ENCODE measurements around the gene HMSD.
"Not testable (repeated sequence)": the region's sequence is repeated elsewhere in the genome, so short reads cannot be mapped to it uniquely, and the experiment has no call there.

HMSD gene

DNA sequence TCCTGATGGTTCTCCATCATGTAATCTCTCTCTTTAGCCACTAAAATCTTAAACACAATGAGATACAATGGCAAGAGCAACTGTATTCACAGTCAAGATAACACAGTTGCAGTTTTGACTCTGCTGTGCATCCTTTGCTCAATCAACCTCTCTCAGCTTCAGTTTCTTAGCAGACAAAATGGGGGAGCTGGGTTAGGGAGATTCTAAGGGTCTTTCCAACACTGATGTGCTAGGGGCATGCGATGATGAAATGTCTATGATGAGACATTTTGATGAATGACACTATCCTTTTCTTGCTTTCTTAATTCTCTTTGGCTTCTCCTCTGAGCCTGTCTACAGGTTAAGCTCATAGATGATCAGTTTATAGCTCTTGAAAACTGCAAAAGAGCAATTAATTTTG lies 40.2 kb upstream of the HMSD start:
- TF ChIP-seq, protein P1, sequence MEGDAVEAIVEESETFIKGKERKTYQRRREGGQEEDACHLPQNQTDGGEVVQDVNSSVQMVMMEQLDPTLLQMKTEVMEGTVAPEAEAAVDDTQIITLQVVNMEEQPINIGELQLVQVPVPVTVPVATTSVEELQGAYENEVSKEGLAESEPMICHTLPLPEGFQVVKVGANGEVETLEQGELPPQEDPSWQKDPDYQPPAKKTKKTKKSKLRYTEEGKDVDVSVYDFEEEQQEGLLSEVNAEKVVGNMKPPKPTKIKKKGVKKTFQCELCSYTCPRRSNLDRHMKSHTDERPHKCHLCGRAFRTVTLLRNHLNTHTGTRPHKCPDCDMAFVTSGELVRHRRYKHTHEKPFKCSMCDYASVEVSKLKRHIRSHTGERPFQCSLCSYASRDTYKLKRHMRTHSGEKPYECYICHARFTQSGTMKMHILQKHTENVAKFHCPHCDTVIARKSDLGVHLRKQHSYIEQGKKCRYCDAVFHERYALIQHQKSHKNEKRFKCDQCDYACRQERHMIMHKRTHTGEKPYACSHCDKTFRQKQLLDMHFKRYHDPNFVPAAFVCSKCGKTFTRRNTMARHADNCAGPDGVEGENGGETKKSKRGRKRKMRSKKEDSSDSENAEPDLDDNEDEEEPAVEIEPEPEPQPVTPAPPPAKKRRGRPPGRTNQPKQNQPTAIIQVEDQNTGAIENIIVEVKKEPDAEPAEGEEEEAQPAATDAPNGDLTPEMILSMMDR (IDR thresholded peaks at IDR 0.05; ENCODE audit: borderline replicate concordance, control extremely low read depth, extremely low read depth, insufficient read depth, missing control alignments) = no peak
- in situ Hi-C loops (cut with MboI; ENCODE audit: low sequenced_read_pairs, unreplicated experiment) = no loop called here
- no peak for DNase-seq (ENCODE audit: low spot score)

DNA sequence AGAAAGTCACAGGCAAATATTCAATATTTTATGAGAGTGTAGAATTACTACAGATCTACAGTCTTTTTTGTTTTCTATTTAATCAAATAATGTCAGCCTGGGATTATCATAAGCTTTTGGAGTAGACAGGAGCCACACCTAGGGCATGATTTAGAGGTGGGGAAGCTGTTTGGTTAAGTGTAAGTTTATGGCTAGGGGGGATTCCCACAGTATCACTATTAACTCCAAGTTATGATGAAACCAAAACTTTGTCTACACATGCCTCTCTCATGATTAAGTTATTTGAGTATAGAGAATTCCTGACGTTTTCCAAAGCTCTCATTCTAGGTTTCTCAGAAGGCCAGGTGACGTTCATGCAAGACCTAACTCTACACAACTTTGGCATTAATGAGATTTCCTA lies 39.2 kb upstream of the HMSD start:
- in situ Hi-C loops (cut with MboI; ENCODE audit: low sequenced_read_pairs, unreplicated experiment) = no loop called here
- TF ChIP-seq, protein P1 (IDR thresholded peaks at IDR 0.05; ENCODE audit: borderline replicate concordance, control extremely low read depth, extremely low read depth, insufficient read depth, missing control alignments) = no peak
- no peak for DNase-seq (ENCODE audit: low spot score)

DNA sequence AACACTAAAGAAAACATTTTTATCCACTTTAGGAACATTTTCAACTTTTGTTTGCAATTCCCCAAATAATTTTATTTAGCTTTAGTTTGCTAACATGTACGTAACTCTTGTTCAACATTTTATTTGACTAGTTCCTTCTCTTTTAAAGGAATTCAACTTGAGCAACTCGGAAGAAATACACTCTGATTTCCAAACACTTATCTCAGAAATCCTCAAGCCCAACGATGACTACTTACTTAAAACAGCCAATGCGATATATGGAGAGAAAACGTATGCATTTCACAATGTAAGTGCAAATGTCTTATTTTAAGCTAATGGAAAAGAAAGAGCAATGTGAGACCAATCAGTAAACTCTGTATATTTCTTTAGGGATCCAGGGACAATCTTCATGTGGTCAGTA lies 31.3 kb upstream of the HMSD start:
- TF ChIP-seq, protein P1 (IDR thresholded peaks at IDR 0.05; ENCODE audit: borderline replicate concordance, control extremely low read depth, extremely low read depth, insufficient read depth, missing control alignments) = no peak
- no peak for DNase-seq (ENCODE audit: low spot score)
- in situ Hi-C loops (cut with MboI; ENCODE audit: low sequenced_read_pairs, unreplicated experiment) = no loop called here

DNA sequence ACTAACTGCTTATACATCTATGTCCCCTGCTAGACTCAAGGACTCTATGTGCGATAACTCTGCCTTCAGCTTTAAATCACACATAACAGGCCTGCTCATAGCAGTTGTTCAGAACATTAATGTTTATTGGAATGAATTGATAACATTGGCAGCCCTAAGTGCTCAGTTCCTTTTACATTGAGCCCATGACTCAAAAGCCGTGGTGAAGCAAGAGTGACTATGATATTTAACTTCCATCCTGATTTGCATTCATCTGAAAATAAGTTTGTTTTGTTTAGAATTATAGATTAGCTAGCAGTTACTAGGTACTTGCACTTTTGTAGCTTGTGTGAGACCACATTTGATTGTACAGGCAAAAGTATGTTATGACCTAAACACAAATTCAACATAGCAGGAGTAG lies 27.1 kb upstream of the HMSD start:
- in situ Hi-C loops (cut with MboI; ENCODE audit: low sequenced_read_pairs, unreplicated experiment) = no loop called here
- no peak for DNase-seq (ENCODE audit: low spot score)
- TF ChIP-seq, protein P1 (IDR thresholded peaks at IDR 0.05; ENCODE audit: borderline replicate concordance, control extremely low read depth, extremely low read depth, insufficient read depth, missing control alignments) = no peak

DNA sequence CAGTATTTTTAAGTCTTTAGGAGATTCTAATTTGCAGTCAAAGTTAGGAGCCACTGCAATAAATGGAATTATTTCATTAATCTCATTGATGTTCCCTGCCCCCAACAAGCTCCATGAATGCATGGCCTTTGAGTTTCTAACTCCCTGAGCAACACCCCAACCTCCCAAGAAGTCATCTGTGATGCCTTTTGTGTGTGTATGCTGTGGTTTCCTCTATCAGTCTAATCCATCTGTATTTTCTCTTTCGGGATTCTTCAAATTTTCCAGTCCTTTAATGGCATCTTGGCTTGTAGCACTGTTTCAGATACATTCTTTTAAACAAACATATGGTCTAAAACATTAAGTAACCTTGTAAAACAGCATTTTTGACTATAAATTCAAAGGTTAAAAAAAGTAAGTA lies 24.6 kb upstream of the HMSD start:
- TF ChIP-seq, protein P1 (IDR thresholded peaks at IDR 0.05; ENCODE audit: borderline replicate concordance, control extremely low read depth, extremely low read depth, insufficient read depth, missing control alignments) = no peak
- DNase-seq (ENCODE audit: low spot score) = no peak

DNA sequence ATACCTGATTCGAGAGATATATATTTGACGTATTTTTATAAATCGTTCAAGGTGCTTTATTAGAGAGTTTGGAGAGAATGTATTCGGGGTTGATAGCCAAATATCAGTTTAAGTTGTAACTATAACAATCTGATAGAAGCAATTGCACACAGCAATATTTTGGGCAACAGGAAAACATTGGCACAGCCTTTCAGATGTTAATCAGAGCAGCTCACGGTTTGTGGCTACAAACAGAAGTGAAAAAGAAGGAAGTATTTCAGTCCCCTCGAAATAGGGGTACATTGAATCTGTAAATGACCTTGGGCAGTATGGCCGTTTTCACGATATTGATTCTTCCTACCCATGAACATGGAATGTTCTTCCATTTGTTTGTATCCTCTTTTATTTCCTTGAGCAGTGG lies 20.8 kb upstream of the HMSD start:
- no peak for DNase-seq (ENCODE audit: low spot score)
- TF ChIP-seq, protein P1 (IDR thresholded peaks at IDR 0.05; ENCODE audit: borderline replicate concordance, control extremely low read depth, extremely low read depth, insufficient read depth, missing control alignments) = no peak
- in situ Hi-C loops (cut with MboI; ENCODE audit: low sequenced_read_pairs, unreplicated experiment) = no loop called here

More for the DNA sequence above, 24.6 kb upstream of the HMSD start:
- in situ Hi-C loops (cut with MboI; ENCODE audit: low sequenced_read_pairs, unreplicated experiment) = no loop called here

DNA sequence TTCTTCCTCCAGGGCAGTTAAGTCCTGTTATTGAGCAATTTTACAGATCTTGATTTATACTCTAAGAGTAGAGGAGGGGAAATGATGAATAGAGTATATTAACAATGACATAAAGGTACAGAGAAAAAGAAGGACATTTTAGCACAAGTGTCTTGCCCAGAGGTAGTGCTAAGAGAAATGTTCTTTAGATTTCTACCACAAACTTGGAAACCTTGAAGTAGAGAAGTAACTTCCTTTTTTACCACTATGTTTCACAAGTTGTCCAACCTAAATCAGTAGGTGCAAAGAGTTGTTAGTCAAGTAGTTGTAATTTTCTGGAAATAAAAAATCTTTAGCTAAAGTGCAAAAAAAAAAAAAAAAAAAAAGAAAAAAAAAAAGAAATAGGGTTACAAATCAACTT lies 19.7 kb upstream of the HMSD start:
- DNase-seq (ENCODE audit: low spot score); in situ Hi-C loops (cut with MboI; ENCODE audit: low sequenced_read_pairs, unreplicated experiment): not testable (repeated sequence)

Measured in GM13976 (cell line).